Occipital lobe (tissue), 2 donors: ENCODE data around the gene PHF1. TPM values are rescaled to one million over a fixed set of nuclear protein-coding genes. Genes with fewer than 3 reads are reported as not detected.
"Not testable (repeated sequence)": the region's sequence is repeated elsewhere in the genome, so short reads cannot be mapped to it uniquely, and the experiment has no call there.

Experiments used
- DNase-seq: peaks from one replicate; lab custom pipeline; 2025; lab: John Stamatoyannopoulos, UW
- total RNA-seq: library from RNA; depleted of rRNA; stranded (reverse); fragments of >200 nt; gene quantifications from one replicate; pipeline ENCODE4 v1.2.3, GENCODE V29; 2014

Gene PHF1
- total RNA-seq, result 17.9 TPM

- peak; percentile 73 for DNase-seq
Measured at GRCh38 chr6:33410711-33411631, at the start of gene PHF1. PHF1 (plus strand) TSS chr6:33411014; CDS start chr6:33412264, 1,250 bp downstream.

GRCh38 chr6:33363486-33363885 lies 47.3 kb upstream of the PHF1 start:
- not testable (repeated sequence) for DNase-seq

- not testable (repeated sequence) for DNase-seq
Measured at GRCh38 chr6:33364475-33365205, 46.2 kb upstream of the PHF1 start.

- not testable (repeated sequence) for DNase-seq
Measured at GRCh38 chr6:33365206-33365971, 45.4 kb upstream of the PHF1 start.

- DNase-seq, result no peak
Measured at GRCh38 chr6:33367009-33367714, 43.7 kb upstream of the PHF1 start.

- not testable (repeated sequence) for DNase-seq
Measured at GRCh38 chr6:33367715-33368025, 43.1 kb upstream of the PHF1 start.

GRCh38 chr6:33371901-33372300 lies 38.9 kb upstream of the PHF1 start:
- not testable (repeated sequence) for DNase-seq

- DNase-seq, result no peak
Measured at GRCh38 chr6:33372526-33373123, 38.2 kb upstream of the PHF1 start.

- no peak for DNase-seq
Measured at GRCh38 chr6:33373960-33374910, 36.6 kb upstream of the PHF1 start.

GRCh38 chr6:33375143-33375671 lies 35.6 kb upstream of the PHF1 start:
- DNase-seq, result no peak

- no peak for DNase-seq
Measured at GRCh38 chr6:33377171-33377570, 33.6 kb upstream of the PHF1 start.

GRCh38 chr6:33379184-33379583 lies 31.6 kb upstream of the PHF1 start:
- not testable (repeated sequence) for DNase-seq

- no peak for DNase-seq
Measured at GRCh38 chr6:33380272-33380981, 30.4 kb upstream of the PHF1 start.

- no peak for DNase-seq
Measured at GRCh38 chr6:33383427-33384185, 27.2 kb upstream of the PHF1 start.

GRCh38 chr6:33384581-33385020 lies 26.2 kb upstream of the PHF1 start:
- no peak for DNase-seq

- no peak for DNase-seq
Measured at GRCh38 chr6:33390173-33390572, 20.6 kb upstream of the PHF1 start.

- DNase-seq, result no peak
Measured at GRCh38 chr6:33390767-33391277, 20.0 kb upstream of the PHF1 start.
